OCI-LY3 (cell line): ENCODE data around the gene NAT8L.
"Not testable (repeated sequence)": the region's sequence is repeated elsewhere in the genome, so short reads cannot be mapped to it uniquely, and the experiment has no call there.

Experiments used
- EZH2phosphoT487 ChIP-seq: fragments of 200-600 bp; shearing (Covaris generic); IDR thresholded peaks from 2 replicates; pipeline ENCODE4 v1.6.1; 2018; ENCODE audit warnings: antibody characterized with exemption, mixed run types, low read depth
- TF ChIP-seq, protein P1 (sequence below): fragments of 200-600, 300-600 bp; sonication (generic); IDR thresholded peaks from 2 replicates; pipeline ENCODE4 v1.5.1; 2014; ENCODE audit warnings: antibody characterized with exemption, low read length, low read depth

DNA sequence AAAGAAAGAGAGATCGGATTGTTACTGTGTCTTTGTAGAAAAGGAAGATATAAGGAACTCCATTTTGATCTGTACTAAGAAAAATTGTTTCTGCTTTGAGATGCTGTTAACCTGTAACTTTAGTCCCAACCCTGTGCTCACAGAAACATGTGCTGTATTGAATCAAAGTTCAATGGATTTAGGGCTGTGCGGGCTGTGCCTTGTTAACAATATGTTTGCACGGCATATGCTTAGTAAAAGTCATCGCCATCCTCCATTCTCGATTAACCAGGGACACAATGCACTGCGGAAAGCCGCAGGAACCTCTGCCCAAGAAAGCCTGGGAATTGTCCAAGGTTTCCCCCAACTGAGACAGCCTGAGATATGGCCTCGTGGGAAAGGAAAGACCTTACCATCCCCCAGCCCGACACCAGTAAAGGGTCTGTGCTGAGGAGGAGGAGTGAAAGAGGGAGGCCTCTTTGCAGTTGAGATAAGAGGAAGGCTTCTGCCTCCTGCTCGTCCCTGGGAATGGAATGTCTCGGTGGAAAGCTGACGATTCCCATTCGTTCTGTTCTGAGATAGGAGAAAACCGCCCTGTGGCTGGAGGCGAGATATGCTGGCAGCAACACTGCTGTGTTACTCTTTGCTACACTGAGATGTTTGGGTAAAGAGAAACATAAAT is 37.6 kb upstream of the NAT8L start:
- TF ChIP-seq, protein P1, sequence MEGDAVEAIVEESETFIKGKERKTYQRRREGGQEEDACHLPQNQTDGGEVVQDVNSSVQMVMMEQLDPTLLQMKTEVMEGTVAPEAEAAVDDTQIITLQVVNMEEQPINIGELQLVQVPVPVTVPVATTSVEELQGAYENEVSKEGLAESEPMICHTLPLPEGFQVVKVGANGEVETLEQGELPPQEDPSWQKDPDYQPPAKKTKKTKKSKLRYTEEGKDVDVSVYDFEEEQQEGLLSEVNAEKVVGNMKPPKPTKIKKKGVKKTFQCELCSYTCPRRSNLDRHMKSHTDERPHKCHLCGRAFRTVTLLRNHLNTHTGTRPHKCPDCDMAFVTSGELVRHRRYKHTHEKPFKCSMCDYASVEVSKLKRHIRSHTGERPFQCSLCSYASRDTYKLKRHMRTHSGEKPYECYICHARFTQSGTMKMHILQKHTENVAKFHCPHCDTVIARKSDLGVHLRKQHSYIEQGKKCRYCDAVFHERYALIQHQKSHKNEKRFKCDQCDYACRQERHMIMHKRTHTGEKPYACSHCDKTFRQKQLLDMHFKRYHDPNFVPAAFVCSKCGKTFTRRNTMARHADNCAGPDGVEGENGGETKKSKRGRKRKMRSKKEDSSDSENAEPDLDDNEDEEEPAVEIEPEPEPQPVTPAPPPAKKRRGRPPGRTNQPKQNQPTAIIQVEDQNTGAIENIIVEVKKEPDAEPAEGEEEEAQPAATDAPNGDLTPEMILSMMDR = not testable (repeated sequence)
- TF ChIP-seq EZH2phosphoT487 = not testable (repeated sequence)
